CD4-positive, alpha-beta T cell treated with Interleukin-6 for 4 hours (primary cell): Measurements from ENCODE around the gene EBLN2.

Source experiments
- DNase-seq: peaks from one replicate; pipeline ENCODE4 v3.0.0-alpha.2; 2020; ENCODE audit warnings: mixed read lengths

The EBLN2 gene

GRCh38 chr3:73061416-73061815 is at the start of gene EBLN2:
Gene EBLN2 (plus strand): TSS chr3:73061659. CDS start chr3:73062082, 423 bp downstream.
- DNase-seq = no peak

- DNase-seq = no peak
Observed at GRCh38 chr3:73018298-73018697, 43.2 kb upstream of the EBLN2 start.

- no peak for DNase-seq
Observed at GRCh38 chr3:73018790-73019441, 42.5 kb upstream of the EBLN2 start.

- no peak for DNase-seq
Observed at GRCh38 chr3:73021301-73021835, 40.1 kb upstream of the EBLN2 start.

DNA sequence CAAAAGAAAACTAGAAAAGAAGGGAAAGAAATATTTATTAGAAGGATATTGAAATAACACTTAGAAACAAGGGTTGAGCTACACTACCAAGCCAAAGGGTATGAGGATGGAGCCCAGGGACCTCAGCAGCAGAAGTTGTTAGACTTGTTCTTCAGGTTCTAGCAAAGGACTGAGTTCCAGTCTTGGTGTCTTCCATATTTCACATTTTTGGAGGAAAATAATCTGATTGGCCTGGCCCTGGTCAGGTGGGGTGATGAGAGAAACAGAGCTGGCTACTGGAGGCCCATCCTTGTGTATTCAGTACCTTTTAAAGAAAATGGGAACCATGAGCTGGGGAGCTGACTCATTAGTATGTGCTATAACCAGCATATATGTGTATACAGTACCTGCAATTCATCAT is 36.6 kb upstream of the EBLN2 start:
- DNase-seq = no peak

DNA sequence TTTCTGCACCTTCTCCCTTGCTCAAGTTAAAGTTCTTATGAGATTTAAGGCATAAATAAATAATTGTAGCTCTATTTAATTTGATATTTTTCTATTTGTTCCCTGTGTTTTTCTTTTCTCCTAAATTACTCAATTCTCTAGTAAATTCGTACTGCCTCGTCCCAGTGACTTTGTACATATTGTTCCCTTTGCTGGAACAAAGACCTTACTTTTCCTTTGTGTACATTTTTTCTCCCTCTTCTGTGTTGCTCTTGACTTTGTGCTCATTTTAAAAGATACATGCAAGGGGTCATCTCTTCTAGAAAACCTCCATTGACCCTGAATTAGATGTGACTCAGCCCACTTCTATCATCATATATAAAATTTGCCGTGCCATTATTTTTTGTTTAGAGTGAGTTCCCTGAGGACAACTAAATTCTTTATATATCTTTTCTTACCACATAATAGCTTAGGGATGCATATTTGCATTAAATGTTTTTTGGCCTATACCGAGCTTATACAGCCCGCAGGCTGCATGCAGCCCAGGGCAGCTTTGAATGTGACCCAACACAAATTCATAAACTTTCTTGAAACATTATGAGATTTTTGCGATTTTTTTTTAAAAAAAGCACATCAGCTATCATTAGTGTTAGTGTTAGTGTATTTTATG is 35.2 kb upstream of the EBLN2 start:
- no peak for DNase-seq

- no peak for DNase-seq
Observed at GRCh38 chr3:73026760-73027113, 34.7 kb upstream of the EBLN2 start.

DNA sequence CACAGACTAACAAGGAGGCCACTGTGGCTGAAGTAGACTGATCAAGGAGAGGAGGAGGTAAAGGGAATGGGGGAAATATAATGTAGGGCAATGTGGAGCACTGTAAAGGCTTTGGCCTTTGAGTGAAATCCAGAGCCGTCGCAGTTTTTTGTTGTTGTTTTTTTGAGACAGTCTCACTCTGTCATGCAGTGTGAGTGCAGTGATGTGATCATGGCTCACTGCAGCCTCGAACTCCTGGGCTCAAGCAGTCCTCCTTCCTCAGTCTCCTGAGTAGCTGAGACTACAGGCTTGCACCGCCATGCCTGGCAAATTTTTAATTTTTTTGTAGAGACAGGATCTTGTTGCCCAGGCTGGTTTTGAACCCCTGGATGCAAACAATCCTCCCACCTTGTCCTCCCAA is 32.7 kb upstream of the EBLN2 start:
- no peak for DNase-seq

GRCh38 chr3:73029321-73029796 is 32.1 kb upstream of the EBLN2 start:
- no peak for DNase-seq

DNA sequence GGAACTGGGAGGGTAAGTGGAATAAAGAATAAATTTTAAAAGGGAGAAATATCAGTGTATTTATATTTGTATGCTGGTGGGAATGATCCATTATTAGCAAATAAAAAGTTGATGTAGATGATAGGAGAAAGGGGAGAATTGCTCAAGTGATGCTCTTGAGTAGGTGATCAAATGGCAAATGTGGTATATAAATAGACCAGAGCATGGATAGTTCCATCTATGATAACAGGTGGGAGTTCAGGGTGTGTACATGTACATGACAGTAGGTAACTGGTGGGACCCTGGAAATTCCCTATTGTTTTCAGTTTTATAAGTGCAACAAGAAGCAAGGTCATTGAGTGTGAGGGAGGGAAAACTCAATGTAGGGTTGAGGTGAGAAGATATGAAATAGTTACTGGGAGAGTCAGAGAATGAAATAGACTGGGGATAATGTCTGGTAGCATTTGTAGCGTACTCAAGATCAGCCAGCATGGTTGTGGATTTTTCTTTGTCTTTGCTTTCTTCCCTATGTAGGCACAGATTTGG is 31.3 kb upstream of the EBLN2 start:
- DNase-seq = no peak

DNA sequence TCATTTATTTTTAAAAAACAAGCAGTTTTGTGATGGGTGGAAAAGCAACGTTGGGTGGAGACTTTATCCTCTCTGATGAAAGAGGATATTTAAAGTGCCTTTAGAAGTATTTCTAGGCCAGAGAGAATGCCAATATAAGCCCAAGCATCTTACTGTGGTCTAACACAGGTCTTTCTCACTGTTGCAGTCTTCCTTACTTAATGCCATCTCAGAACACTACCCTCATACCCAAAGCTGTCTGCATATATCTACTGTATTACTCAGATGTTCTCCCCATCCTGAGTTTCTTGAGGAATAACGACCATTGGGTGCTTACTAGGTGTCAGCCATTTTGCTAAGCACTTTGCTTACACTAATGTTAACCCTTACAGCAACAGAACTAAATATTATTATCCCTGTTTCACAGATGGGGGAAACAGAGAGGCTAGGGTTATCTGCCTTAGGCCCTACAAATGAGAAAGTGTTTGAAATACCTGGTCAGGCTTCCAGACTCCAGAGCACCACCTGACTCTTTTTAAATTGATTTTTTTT is 29.8 kb upstream of the EBLN2 start:
- no peak for DNase-seq

- DNase-seq = no peak
Observed at GRCh38 chr3:73036694-73037591, 24.5 kb upstream of the EBLN2 start.

- no peak for DNase-seq
Observed at GRCh38 chr3:73041537-73041936, 19.9 kb upstream of the EBLN2 start.

GRCh38 chr3:73043414-73043813 is 18.0 kb upstream of the EBLN2 start:
- no peak for DNase-seq

- DNase-seq = no peak
Observed at GRCh38 chr3:73045391-73045790, 16.1 kb upstream of the EBLN2 start.

DNA sequence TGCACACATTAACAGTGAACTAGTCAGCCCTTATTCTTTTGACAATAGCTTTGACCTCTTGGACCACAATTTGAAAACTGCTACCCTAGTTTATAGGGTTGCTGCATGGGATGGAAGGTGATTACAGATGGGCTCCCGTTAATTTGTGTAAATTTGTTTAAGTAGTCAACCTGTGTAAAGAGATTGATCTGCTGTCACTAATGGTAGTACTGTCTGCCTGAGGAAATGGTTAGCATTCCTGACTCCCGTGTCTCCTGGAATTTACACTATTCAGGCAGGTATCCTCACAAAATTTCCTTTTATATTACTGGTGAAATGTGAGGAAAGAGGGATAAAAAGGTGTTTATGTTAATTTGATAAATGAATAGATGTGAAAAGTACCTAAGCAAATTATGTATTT is 15.3 kb upstream of the EBLN2 start:
- no peak for DNase-seq

DNA sequence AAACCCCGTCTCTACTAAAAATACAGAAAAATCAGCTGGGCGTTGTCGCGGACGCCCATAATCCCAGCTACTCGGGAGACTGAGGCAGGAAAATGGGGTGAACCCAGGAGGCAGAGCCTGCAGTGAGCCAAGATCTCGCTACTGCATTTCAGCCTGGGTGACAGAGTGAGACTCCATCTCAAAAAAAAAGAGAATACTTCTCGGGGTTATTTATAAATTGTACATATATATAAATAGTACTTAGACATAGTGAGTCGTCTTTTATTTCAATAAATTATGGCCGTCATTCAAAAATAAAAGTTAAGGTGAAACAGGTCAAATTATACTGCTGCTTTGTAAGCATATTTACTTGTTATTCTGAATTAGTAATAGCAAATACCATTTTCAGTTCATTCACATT is 12.1 kb upstream of the EBLN2 start:
- DNase-seq = no peak

DNA sequence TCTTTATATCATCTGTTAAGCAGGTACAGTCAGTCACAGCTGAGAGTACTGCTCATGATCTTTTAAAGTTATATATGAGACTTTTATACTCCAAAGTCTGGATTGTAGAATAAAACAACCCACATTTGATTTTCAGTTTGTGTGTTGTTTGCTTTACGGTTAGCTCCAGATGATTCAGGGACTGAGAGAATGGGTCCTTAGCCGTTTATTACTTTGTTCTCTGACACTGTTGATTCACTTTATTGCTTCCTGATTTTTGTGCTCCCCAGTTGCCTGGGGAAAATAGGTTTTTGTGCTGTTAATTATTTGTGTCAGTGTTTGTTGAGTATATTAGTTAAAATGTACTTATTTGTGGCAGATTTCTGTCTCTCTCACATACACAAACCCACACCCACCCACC is 8.6 kb upstream of the EBLN2 start:
- no peak for DNase-seq

DNA sequence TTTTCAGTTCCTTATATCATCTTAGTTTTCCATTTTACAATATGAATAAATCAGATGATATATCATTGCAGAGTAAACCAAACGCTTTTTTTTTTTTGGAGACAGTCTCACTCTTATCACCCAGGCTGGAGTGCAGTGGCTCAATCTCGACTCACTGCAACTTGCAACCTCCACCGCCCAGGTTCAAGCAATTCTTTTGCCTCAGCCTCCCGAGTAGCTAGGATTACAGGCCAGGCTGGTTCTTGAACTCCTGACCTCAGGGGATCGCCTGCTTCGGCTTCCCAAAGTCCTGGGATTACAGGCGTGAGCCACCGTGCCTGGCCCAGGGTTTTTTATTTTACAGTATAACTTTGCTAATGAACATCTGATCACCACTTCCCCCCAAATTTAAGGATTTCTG is 5.9 kb upstream of the EBLN2 start:
- DNase-seq = no peak

GRCh38 chr3:73056014-73056844 is 5.2 kb upstream of the EBLN2 start:
- DNase-seq = no peak

- DNase-seq = no peak
Observed at GRCh38 chr3:73056845-73057150, 4.7 kb upstream of the EBLN2 start.

DNA sequence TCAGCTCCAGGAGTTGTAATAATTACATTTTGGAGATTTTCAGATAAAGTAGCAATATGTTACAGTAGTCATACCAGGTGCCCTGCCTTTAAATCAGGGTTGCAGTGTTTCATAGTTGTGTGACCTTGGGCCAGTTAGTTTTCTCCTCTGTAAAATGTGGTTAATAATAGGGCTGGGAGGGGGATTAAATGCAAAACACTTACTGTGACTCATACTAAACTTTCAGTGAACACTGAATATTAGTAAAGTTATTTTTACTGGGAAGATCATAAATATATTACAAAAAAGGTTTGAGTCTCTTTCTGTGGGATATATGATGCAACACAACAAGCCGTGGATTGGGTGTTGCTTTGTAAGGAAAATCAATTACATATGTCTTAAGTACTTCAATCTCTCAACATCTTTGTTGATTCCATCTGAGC is 1.1 kb upstream of the EBLN2 start:
- DNase-seq = no peak
